Lower leg skin (tissue), 4 donors: ENCODE results near the gene PLEKHA4. TPM values are rescaled to one million over a fixed set of nuclear protein-coding genes. Genes with fewer than 3 reads are reported as not detected.

ENCODE experiments used
- DNase-seq, 2 donors: peaks; one replicate each; pipeline ENCODE4 v3.0.0-alpha.2; 2019; ENCODE audit warnings: low spot score in 2 of 2
- H3K4me3 ChIP-seq: fragments of 200-600 bp; sonication (generic); 2 replicates; pipeline ENCODE4 v1.5.1; 2017; ENCODE audit warnings: mild to moderate bottlenecking, low read depth; ENCODE audit not compliant: poor library complexity, severe bottlenecking
- POLR2A ChIP-seq, 2 donors: fragments of 450-650 bp; IDR thresholded peaks; one replicate each; pipeline ENCODE4 v1.6.1; 2016 to 2017; ENCODE audit warnings: antibody characterized with exemption in 2 of 2, mild to moderate bottlenecking in 1 of 2, moderate library complexity in 1 of 2
- WGBS, 2 donors: methylation state at CpG; one replicate each; pipeline ENCODE4 v1.1.5; 2018; 5-methylcytosine and 5-hydroxymethylcytosine counted together
- intact Hi-C: fragments of 100-400 bp; cut with DNase I; formaldehyde crosslinking; loops from one replicate; pipeline ENCODE4 v1.15.0; 2023; ENCODE audit warnings: low total_unique reads
- total RNA-seq, 4 donors: library from RNA; depleted of rRNA; stranded (reverse); fragments of >200 nt; gene quantifications; one replicate each; pipeline ENCODE4 v1.1.0, GENCODE V29; 2016
- TF ChIP-seq, protein P1 (sequence below), 3 donors: fragments of 450-650 bp; IDR thresholded peaks; one replicate each; pipeline ENCODE4 v1.5.1; 2016; ENCODE audit warnings: antibody characterized with exemption in 3 of 3, mild to moderate bottlenecking in 3 of 3, moderate library complexity in 2 of 3

PLEKHA4 gene
- total RNA-seq, 4 donors from 2014 or later: 2.9 to 7.2 (median 6.3) TPM

GRCh38 chr19:48859711-48860572 lies 8.5 kb downstream of the PLEKHA4 start:
- no peak overlapping the region for H3K4me3 ChIP-seq
- DNase-seq: no peak
- TF ChIP-seq, protein P1, sequence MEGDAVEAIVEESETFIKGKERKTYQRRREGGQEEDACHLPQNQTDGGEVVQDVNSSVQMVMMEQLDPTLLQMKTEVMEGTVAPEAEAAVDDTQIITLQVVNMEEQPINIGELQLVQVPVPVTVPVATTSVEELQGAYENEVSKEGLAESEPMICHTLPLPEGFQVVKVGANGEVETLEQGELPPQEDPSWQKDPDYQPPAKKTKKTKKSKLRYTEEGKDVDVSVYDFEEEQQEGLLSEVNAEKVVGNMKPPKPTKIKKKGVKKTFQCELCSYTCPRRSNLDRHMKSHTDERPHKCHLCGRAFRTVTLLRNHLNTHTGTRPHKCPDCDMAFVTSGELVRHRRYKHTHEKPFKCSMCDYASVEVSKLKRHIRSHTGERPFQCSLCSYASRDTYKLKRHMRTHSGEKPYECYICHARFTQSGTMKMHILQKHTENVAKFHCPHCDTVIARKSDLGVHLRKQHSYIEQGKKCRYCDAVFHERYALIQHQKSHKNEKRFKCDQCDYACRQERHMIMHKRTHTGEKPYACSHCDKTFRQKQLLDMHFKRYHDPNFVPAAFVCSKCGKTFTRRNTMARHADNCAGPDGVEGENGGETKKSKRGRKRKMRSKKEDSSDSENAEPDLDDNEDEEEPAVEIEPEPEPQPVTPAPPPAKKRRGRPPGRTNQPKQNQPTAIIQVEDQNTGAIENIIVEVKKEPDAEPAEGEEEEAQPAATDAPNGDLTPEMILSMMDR (IDR thresholded peaks at IDR 0.05): no peak
- no peak for TF ChIP-seq POLR2A (IDR thresholded peaks at IDR 0.05)
- 89 to 91% methylated on average over 30 of the region's 30 CpGs for WGBS, 2 donors
- intact Hi-C loops: no loop called here

- 58 to 59% methylated on average over 27 to 34 of the region's 34 CpGs for WGBS, 2 donors
- DNase-seq: no peak
- no peak overlapping the region for H3K4me3 ChIP-seq
- intact Hi-C loops: no loop called here
- TF ChIP-seq, protein P1 (IDR thresholded peaks at IDR 0.05): no peak
- no peak for TF ChIP-seq POLR2A (IDR thresholded peaks at IDR 0.05)
Observed at GRCh38 chr19:48858984-48859710, 9.3 kb downstream of the PLEKHA4 start.

DNA sequence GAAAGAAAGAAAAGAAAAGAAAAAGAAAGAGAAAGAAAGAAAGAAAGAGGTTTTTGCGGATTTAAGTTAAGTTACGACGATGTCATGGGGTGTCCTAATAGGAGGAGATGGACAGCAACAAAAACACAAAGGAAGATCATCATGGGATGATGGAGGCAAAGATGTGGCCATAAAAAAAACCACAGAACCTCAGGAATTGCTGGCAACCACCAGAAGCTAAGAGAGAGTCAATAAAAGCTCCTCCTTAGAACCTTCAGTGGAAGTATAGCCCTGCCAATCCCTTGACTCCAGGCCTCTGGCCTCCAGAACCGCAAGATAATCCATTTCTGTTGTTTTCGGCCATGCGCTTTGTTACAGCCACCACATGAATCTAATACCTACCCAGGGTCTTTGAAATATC lies 11.5 kb downstream of the PLEKHA4 start:
- DNase-seq: no peak
- H3K4me3 ChIP-seq: no peak overlapping the region
- no peak for TF ChIP-seq POLR2A (IDR thresholded peaks at IDR 0.05)
- TF ChIP-seq, protein P1 (IDR thresholded peaks at IDR 0.05): no peak
- intact Hi-C loops: no loop called here
- WGBS, 2 donors: 84 to 96% methylated on average over 6 of the region's 6 CpGs

- TF ChIP-seq, protein P1 (IDR thresholded peaks at IDR 0.05): no peak
- TF ChIP-seq POLR2A (IDR thresholded peaks at IDR 0.05): no peak
- DNase-seq: no peak
- no peak overlapping the region for H3K4me3 ChIP-seq
- 90 to 94% methylated on average over 7 of the region's 7 CpGs for WGBS, 2 donors
- intact Hi-C loops: no loop called here
Observed at GRCh38 chr19:48854103-48854502, 14.3 kb downstream of the PLEKHA4 start.

- TF ChIP-seq, protein P1 (IDR thresholded peaks at IDR 0.05): no peak
- no peak for TF ChIP-seq POLR2A (IDR thresholded peaks at IDR 0.05)
- no peak overlapping the region for H3K4me3 ChIP-seq
- 86 to 93% methylated on average over 8 of the region's 8 CpGs for WGBS, 2 donors
- intact Hi-C loops: no loop called here
- no peak for DNase-seq
Observed at GRCh38 chr19:48853483-48853882, 14.9 kb downstream of the PLEKHA4 start.
